ENCODE results near the gene P3H4.

P3H4 gene

GRCh38 chr17:41821776-41822175 is 10.0 kb upstream of the P3H4 start:
- no peak for DNase-seq (ENCODE audit: low read depth in 2 of 2)

- no peak for DNase-seq (ENCODE audit: low read depth in 2 of 2)
Measured at GRCh38 chr17:41818024-41818423, 6.3 kb upstream of the P3H4 start.

GRCh38 chr17:41816637-41817320 is 5.0 kb upstream of the P3H4 start:
- no peak for DNase-seq (ENCODE audit: low read depth in 2 of 2)

GRCh38 chr17:41814195-41814594 is 2.4 kb upstream of the P3H4 start:
- no peak for DNase-seq (ENCODE audit: low read depth in 2 of 2)

- no peak for DNase-seq (ENCODE audit: low read depth in 2 of 2)
Measured at GRCh38 chr17:41813699-41814124, 2.0 kb upstream of the P3H4 start.

- no peak for DNase-seq (ENCODE audit: low read depth in 2 of 2)
Measured at GRCh38 chr17:41813152-41813680, 1.5 kb upstream of the P3H4 start.

- DNase-seq (ENCODE audit: low read depth in 2 of 2), result peak in 1 of 2 experiments; percentile 14
Measured at GRCh38 chr17:41812381-41813151, 817 bp upstream of the P3H4 start, which contains the start of gene FKBP10. TSS of gene FKBP10 (plus strand) at chr17:41813004. CDS start at chr17:41813035, 31 bp downstream.

GRCh38 chr17:41810659-41811548 is 845 bp downstream of the P3H4 start:
- DNase-seq (ENCODE audit: low read depth in 2 of 2), result peak in 1 of 2 experiments; percentile 11

- DNase-seq (ENCODE audit: low read depth in 2 of 2), result no peak
Measured at GRCh38 chr17:41806685-41807445, 4.9 kb downstream of the P3H4 start.

GRCh38 chr17:41803049-41804020 is 8.4 kb downstream of the P3H4 start:
- no peak for DNase-seq (ENCODE audit: low read depth in 2 of 2)

GRCh38 chr17:41801374-41802271 is 10.1 kb downstream of the P3H4 start:
- peak; percentile 48 to 74 for DNase-seq (ENCODE audit: low read depth in 2 of 2)

GRCh38 chr17:41800601-41801373 is 11.0 kb downstream of the P3H4 start:
- no peak for DNase-seq (ENCODE audit: low read depth in 2 of 2)

- DNase-seq (ENCODE audit: low read depth in 2 of 2), result no peak
Measured at GRCh38 chr17:41799366-41799765, 12.4 kb downstream of the P3H4 start.

- DNase-seq (ENCODE audit: low read depth in 2 of 2), result no peak
Measured at GRCh38 chr17:41797377-41797776, 14.4 kb downstream of the P3H4 start.

- no peak for DNase-seq (ENCODE audit: low read depth in 2 of 2)
Measured at GRCh38 chr17:41796121-41796895, 15.4 kb downstream of the P3H4 start.

- no peak for DNase-seq (ENCODE audit: low read depth in 2 of 2)
Measured at GRCh38 chr17:41794540-41794975, 17.2 kb downstream of the P3H4 start.
